T-helper 22 cell (primary cell): ENCODE data around the gene AKT3.

Experiments
- DNase-seq: peaks from one replicate; pipeline ENCODE4 v3.0.0-alpha.2; 2020; ENCODE audit warnings: low read depth

AKT3 gene

DNA sequence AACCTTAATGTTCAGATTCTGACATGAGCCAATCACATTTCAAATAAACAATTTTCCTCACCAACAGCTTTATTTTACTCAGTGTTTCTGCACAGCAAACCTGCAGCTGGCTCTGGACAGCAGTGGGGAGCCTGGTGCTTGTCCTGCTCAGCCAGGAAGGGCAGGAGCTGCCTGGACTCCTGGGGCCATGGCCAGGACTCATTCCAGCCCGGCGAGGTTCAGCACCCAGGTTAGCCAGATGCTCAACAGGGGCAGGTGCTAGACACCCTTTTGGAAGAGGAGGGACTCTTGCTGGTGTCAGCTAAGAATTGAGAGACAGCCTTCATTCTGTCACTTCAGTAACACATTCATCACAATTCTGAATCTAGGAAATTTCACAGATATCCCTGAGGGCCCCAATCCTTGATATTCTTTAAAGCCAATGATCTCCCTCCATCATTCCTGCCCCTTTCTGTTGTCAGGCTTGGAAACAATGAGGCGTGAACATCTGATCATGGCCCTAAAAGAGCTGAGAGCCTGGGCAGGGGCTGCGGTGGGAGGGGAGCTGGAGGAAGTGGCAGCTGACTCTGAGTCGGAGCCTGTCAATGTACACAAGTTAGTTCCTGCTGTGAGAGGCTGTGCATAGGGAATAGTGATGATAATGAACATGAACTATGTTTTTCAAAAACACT, 342.9 kb downstream of the AKT3 start:
- no peak for DNase-seq

GRCh38 chr1:243505986-243506689, 343.9 kb downstream of the AKT3 start:
- no peak for DNase-seq

GRCh38 chr1:243503155-243503554, 346.9 kb downstream of the AKT3 start:
- no peak for DNase-seq

- DNase-seq = no peak
Observed at GRCh38 chr1:243501002-243501401, 349.0 kb downstream of the AKT3 start.

GRCh38 chr1:243500512-243500911, 349.5 kb downstream of the AKT3 start:
- DNase-seq = no peak

DNA sequence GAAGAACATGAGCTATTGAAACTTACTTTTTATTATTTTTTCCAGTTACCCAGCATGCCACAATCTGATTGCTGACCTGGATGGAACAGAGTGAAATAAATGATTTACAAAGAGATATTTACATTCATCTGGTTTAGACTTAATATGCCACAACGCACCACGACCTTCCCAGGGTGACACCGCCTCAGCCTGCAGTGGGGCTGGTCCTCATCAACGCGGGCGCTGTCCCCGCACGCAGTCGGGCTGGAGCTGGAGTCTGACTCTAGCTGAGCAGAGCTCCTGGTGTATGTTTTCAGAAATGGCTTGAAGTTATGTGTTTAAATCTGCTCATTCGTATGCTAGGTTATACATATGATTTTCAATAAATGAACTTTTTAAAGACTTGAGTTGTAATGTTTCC, 350.3 kb downstream of the AKT3 start:
- no peak for DNase-seq

DNA sequence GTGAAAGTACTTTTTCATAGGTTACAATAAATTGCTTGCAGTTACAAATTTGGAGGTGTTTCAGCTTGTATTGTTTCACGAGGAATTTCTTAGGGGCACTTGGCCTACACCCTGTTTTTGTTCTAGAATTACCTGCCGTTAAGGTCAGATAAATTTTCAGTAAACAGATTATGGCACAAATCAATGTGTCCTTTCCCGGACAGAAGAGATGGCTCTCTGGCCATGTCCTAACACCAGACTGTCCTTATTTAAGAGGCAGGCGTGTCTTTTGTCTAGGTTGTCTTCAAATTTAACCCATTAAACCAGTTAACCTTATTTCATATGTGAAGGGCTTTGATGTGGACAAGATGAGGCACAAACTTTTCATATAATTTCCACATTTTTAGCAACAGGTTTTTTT, 350.8 kb downstream of the AKT3 start:
- DNase-seq = no peak

- no peak for DNase-seq
Observed at GRCh38 chr1:243497939-243498681, 351.9 kb downstream of the AKT3 start.

DNA sequence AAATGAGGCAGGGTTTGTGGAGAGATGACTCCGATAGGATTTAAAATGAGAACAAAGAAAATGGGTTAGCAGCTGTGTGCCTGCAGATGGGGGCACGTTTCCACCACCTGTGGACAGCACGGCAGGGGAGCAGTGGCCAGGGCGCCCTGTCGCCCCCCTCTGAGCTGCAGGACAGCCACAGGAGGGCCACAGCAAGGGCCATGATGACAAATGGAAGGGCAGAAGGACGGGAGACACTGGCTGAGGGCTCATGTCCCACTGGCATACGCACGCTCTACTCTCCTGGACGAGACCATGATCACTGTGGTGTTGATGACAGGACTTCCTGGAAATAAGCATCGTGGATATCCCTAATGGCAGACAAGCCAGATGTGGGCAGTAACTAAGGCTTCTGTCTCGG, 353.2 kb downstream of the AKT3 start:
- DNase-seq = no peak

DNA sequence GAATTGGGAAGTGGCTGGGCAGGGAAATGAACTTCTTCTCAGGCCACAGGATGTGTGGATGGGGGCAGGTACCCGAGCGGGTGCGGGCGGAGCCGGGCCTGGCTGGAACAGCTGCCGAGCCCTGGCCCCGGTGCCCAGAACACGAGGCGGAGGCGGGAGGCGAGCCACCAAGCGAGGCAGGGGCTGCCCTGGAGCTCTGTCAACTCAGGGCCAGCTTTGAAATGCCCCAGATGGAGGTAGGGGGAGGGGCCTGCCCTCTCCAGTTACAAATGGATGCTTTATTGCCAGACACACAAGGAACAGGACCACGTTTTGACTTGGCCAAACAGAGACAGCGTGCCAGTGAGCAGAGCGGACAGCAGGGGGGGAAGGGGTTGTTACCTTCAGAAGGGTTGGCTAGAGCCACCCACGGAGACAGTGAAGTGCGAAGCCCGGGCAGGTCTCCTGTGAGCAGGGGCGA, 353.8 kb downstream of the AKT3 start:
- no peak for DNase-seq

GRCh38 chr1:243495442-243496186, 354.4 kb downstream of the AKT3 start:
- DNase-seq = no peak

DNA sequence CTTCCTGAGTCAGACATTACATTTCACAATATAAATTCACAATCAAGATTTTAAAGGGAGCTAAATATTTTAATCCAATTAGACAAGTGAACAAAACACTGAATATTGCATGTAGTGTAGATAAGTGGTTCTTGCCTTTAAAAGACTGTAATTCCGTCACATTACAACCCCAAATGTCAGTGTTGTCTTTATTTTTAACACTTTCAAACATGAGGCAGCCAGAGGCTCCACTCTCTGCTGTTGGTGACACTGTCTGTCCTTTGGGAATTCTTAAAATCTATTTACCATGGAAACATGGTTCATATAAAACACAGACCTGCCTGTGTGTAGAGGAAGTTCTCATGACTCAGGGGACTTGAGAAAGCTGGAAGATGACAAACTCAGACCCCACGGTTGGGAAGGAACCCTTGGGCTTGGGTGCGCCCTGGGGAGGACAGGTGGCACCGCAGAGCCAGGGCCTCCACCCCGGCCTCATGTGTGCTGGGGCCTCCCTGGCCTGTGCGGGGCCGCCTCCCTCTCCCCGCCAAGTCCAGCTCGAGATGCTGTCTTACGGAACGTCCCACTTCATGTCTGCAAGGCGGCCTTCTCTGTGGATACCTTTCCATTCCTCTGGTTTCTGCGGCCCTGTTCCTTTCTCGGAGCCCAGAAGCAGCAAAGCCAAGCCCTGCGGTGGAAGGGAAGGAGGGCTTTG, 355.2 kb downstream of the AKT3 start:
- no peak for DNase-seq

DNA sequence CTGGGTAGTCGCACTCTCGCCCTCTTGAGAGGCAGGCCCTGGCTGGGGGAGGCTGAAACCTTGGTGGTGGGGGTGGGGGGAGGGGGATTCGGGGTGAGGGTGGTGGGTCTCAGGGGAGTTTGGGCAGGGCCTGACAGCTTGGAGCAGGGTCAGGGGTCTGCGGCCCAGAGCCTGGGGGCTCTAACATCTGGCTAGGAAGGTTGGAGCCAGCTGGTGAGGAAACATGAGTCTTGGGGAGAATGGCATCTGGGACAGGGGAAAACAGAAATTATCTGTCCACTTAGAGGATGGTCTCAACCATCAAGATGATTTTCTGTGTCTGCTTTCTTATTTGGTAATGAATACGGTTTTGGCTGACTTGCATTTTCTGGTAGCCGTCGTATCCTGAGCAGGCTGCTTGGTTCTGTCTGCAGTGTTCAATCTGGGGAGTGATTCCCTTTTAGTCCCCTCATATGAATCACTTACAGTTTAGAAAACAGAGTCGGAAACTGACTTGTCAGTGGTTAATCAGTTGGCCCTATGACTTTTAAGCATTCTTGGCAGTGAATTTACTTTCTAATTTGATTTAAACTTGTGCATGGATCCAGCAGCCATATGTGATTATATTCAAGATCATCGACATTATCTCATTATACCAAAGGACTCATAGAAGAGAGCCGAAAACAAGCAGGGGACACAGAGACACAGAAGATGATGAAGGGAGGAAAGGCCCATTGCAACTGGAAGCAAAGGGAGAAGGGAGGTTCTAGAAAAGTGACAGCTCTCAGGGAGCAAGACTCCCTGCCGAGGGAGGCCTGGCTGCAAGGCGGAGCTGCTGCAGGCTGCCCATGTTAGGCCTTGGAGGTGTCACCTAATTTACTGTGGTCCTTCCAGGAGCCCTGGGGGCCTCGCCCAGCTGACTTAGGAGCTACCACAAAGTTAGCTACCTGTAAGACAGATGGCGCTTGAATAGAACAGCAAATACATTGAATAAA, 356.6 kb downstream of the AKT3 start:
- DNase-seq = no peak

DNA sequence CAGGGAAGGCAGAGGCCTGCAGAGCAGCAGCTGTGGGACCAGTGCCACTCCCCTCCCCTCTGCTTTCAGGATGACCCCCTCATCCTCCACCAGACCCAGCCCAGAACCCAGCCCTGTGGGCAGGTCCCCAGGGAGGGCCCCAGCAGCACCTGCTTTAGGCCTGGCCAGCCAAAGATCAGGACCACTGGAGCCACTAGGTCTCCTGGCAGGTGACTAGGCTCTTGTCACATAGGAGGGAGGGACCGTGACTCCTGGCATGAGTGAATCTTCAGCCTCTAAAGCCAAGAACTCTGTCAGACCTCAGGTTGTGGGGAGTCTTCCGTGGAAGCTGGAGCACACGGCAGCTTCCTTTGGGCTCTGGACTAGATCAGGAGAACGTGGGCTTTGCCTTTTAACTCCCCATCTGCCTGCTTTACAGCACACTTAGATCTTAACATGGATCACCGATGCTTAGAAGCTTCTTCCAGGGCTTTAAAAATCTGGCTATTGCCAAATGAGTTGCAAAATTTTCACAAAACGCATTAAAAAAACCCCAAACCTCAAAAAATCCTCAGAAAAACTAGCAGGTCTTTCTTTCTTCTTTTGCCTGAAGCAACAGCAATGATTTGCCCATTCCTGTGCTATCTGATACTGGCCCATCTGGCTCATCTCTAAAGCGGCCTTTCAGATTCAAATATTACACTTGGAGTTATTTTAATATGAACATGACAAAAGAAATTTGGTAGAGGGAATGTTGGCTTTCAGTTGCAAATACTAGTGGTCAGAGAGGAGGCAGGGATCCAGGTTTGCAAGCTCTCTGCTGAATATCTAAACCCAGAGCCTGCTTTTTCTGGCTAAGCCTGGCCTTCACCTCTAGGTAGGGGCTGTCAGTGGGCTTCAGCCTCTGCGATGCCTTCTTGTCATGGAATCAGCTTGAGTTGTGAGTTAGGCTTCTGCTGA, 359.0 kb downstream of the AKT3 start:
- no peak for DNase-seq

GRCh38 chr1:243489681-243490546, 360.1 kb downstream of the AKT3 start:
- DNase-seq = no peak

DNA sequence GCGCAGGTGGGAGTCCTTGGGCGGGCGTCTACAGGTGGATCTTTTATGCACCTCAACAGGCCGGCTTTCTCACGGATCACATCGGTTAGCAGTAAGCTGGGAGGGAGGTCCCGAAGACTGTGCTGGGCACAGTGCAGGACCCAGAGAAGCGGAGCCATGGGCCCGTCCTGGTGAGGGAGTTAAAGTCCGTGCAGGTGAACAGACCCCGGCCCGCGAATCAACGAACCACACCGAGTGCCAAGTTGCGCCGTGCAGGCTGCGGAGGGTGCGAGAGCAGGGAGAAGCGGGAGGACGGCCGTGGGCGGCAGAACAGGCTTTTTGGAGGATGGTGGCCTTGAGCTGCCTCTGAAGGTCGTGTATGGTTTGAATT, 360.9 kb downstream of the AKT3 start:
- no peak for DNase-seq

DNA sequence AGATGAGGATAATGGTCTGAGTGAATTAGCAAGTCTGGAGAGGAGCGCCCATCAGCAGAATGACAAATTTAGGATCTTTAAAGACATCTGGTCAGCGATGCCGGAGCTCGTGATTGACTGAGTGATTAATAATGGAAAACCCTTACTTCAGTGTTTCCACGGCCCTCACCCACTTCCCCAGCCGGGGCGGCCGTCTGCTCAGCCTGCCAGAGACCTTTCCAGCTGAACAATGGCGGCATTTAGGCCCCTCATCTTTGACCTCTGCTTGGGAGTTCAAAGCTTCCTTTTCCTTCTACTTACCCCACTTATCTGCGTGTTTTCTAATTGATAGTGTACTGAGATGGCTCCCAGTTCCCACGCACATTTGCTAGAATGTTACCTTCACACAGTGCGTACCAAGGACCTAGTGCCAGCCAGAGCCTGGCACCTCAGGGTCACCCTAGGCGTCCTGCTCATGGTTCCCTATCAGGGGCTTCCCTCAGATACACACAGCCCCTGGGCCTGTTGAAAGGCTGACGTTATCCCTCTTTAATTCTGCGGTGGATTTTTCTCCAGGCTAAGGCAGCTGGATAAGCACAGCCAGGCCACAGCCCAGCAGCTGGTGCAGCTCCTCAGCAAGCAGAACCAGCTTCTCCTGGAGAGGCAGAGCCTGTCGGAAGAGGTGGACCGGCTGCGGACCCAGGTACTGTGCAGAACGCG, 361.4 kb downstream of the AKT3 start:
- DNase-seq = no peak
